GM23338 (cell line): ENCODE results near the gene SLC39A11. TPM values are rescaled to one million over a fixed set of nuclear protein-coding genes. Genes with fewer than 3 reads are reported as not detected.

Experiments used
- ATAC-seq: fragments of 200-7000 bp; cut with Tn5 transposase; 3 replicates; pipeline ENCODE4 v1.9.1; 2020
- DNase-seq: peaks from one replicate; pipeline ENCODE4 v3.0.0-alpha.2; 2015; ENCODE audit warnings: low spot score
- H2AFZ ChIP-seq: fragments of 200-600 bp; sonication (generic); 2 replicates; pipeline ENCODE4 v1.8.0; 2016; ENCODE audit warnings: antibody characterized with exemption, mild to moderate bottlenecking, moderate library complexity
- H3F3A ChIP-seq: fragments of 200-600 bp; sonication (generic); replicated peaks from 2 replicates; pipeline ENCODE4 v1.8.0; 2017; ENCODE audit warnings: antibody characterized with exemption, mixed run types, low read depth
- H3K27ac ChIP-seq: fragments of 200-600 bp; sonication (generic); 2 replicates; pipeline ENCODE4 v1.6.1; 2016; ENCODE audit warnings: low read depth
- H3K27me3 ChIP-seq: fragments of 200-600 bp; sonication (generic); 2 replicates; pipeline ENCODE4 v1.8.0; 2016; ENCODE audit warnings: mild to moderate bottlenecking, mixed run types, moderate library complexity; ENCODE audit not compliant: insufficient read depth
- H3K36me3 ChIP-seq: fragments of 200-600 bp; sonication (generic); 2 replicates; pipeline ENCODE4 v1.8.0; 2016; ENCODE audit warnings: mild to moderate bottlenecking; ENCODE audit not compliant: insufficient read depth
- H3K4me1 ChIP-seq: fragments of 200-600 bp; sonication (generic); 2 replicates; pipeline ENCODE4 v1.8.0; 2016; ENCODE audit warnings: mild to moderate bottlenecking, moderate library complexity; ENCODE audit not compliant: insufficient read depth
- H3K4me2 ChIP-seq: fragments of 200-600 bp; sonication (generic); 2 replicates; pipeline ENCODE4 v1.7.1; 2017; ENCODE audit warnings: mixed run types
- H3K4me3 ChIP-seq: fragments of 200-600 bp; sonication (generic); 2 replicates; pipeline ENCODE4 v1.6.1; 2016; ENCODE audit warnings: mixed run types
- H3K79me2 ChIP-seq: fragments of 200-600 bp; sonication (generic); replicated peaks from 2 replicates; pipeline ENCODE4 v1.8.0; 2017; ENCODE audit warnings: mild to moderate bottlenecking; ENCODE audit not compliant: insufficient read depth
- H3K9me2 ChIP-seq: fragments of 200-600 bp; sonication (generic); 2 replicates; pipeline ENCODE4 v1.8.0; 2017; ENCODE audit not compliant: insufficient read depth
- H4K20me1 ChIP-seq: fragments of 200-600 bp; sonication (generic); replicated peaks from 2 replicates; pipeline ENCODE4 v1.8.0; 2017; ENCODE audit warnings: mild to moderate bottlenecking; ENCODE audit not compliant: insufficient read depth
- H3K27ac Mint-ChIP-seq: 2 replicates; pipeline ENCODE4 v1.8.0; 2020; ENCODE audit warnings: inconsistent platforms, mild to moderate bottlenecking, moderate library complexity, mixed read lengths
- H3K27me3 Mint-ChIP-seq: 3 replicates; pipeline ENCODE4 v1.8.0; 2022; ENCODE audit warnings: low read depth, mild to moderate bottlenecking, moderate library complexity, mixed read lengths, inconsistent platforms; ENCODE audit not compliant: insufficient read depth, poor library complexity
- H3K36me3 Mint-ChIP-seq: 3 replicates; pipeline ENCODE4 v1.8.0; 2021; ENCODE audit warnings: low read depth, mild to moderate bottlenecking, inconsistent platforms, moderate library complexity, mixed read lengths
- H3K4me1 Mint-ChIP-seq: 3 replicates; pipeline ENCODE4 v1.8.0; 2020; ENCODE audit warnings: mild to moderate bottlenecking, inconsistent platforms, mixed read lengths
- H3K4me3 Mint-ChIP-seq: 3 replicates; pipeline ENCODE4 v1.8.0; 2021; ENCODE audit warnings: moderate library complexity, mild to moderate bottlenecking, inconsistent platforms, mixed read lengths
- H3K9me3 Mint-ChIP-seq: 3 replicates; pipeline ENCODE4 v1.8.0; 2020; ENCODE audit warnings: moderate library complexity, mild to moderate bottlenecking, inconsistent platforms, mixed read lengths
- CREB1 ChIP-seq: fragments of 250-450 bp; sonication (Bioruptor Pico); IDR thresholded peaks from 2 replicates; pipeline ENCODE4 v1.5.0; 2020; ENCODE audit warnings: low read depth, mild to moderate bottlenecking, moderate library complexity
- EZH2 ChIP-seq: fragments of 200-600 bp; sonication (generic); IDR thresholded peaks from one replicate; pipeline ENCODE4 v1.8.0; 2017; ENCODE audit warnings: antibody characterized with exemption, mild to moderate bottlenecking, low read depth; ENCODE audit not compliant: unreplicated experiment
- EZH2phosphoT487 ChIP-seq: fragments of 200-600 bp; sonication (generic); IDR thresholded peaks from one replicate; pipeline ENCODE4 v1.8.1; 2018; ENCODE audit warnings: antibody characterized with exemption; ENCODE audit not compliant: unreplicated experiment
- JUNB ChIP-seq: IDR thresholded peaks from one replicate; pipeline ENCODE4 v1.6.1; 2016; ENCODE audit warnings: antibody characterized with exemption; ENCODE audit not compliant: unreplicated experiment
- NANOG ChIP-seq: IDR thresholded peaks from 2 replicates; pipeline ENCODE4 v1.6.1; 2016; ENCODE audit warnings: antibody characterized with exemption, borderline replicate concordance
- POLR2AphosphoS5 ChIP-seq: IDR thresholded peaks from 2 replicates; pipeline ENCODE4 v1.6.1; 2016; ENCODE audit warnings: antibody characterized with exemption, low read depth
- STAT1 ChIP-seq: IDR thresholded peaks from one replicate; pipeline ENCODE4 v1.6.1; 2016; ENCODE audit warnings: antibody characterized with exemption; ENCODE audit not compliant: unreplicated experiment
- ZNF114 ChIP-seq: fragments of 250-450 bp; sonication (Bioruptor Pico); IDR thresholded peaks from 2 replicates; pipeline ENCODE4 v1.5.0; 2020; ENCODE audit warnings: mild to moderate bottlenecking, moderate library complexity
- ZNF331 ChIP-seq: fragments of 250-450 bp; sonication (Bioruptor Pico); IDR thresholded peaks from 2 replicates; pipeline ENCODE4 v1.5.0; 2020; ENCODE audit warnings: low read depth, mild to moderate bottlenecking, moderate library complexity
- polyA plus RNA-seq: library from polyadenylated mRNA; unstranded; fragments of >200 nt; fragmentation: Nextera tagmentation; extraction: Ambion mirVana; gene quantifications from 2 replicates; pipeline ENCODE4 v1.2.1, GENCODE V29; 2016
- total RNA-seq: library from RNA; depleted of rRNA; stranded (reverse); fragments of >200 nt; shearing (Covaris generic); gene quantifications from 2 replicates; pipeline ENCODE4 v1.2.3, GENCODE V29; 2014
- TF ChIP-seq, protein P1 (sequence below): IDR thresholded peaks from 2 replicates; pipeline ENCODE4 v1.6.1; 2016; ENCODE audit warnings: antibody characterized with exemption
- TF ChIP-seq, protein P2 (sequence below): fragments of 250-450 bp; sonication (Bioruptor Pico); IDR thresholded peaks from 2 replicates; pipeline ENCODE4 v1.5.0; 2020; ENCODE audit warnings: mild to moderate bottlenecking, moderate library complexity
- TF ChIP-seq, protein P3 (sequence below), 2 experiments: fragments of 200-600 bp in 1 of 2; sonication (generic) in 1 of 2; conservative IDR thresholded peaks; 2 replicates each; pipeline versions ENCODE4 v1.5.1 to v1.6.1; 2016 to 2017; ENCODE audit warnings: antibody characterized with exemption in 2 of 2, low read depth in 2 of 2, mild to moderate bottlenecking in 2 of 2, moderate library complexity in 1 of 2
- TF ChIP-seq, protein P4 (sequence below): IDR thresholded peaks from one replicate; pipeline ENCODE4 v1.6.1; 2018; ENCODE audit warnings: antibody characterized with exemption; ENCODE audit not compliant: unreplicated experiment

Gene SLC39A11
- total and polyA plus RNA-seq, 2 experiments from 2014 or later = 10.8 to 18.1 TPM

DNA sequence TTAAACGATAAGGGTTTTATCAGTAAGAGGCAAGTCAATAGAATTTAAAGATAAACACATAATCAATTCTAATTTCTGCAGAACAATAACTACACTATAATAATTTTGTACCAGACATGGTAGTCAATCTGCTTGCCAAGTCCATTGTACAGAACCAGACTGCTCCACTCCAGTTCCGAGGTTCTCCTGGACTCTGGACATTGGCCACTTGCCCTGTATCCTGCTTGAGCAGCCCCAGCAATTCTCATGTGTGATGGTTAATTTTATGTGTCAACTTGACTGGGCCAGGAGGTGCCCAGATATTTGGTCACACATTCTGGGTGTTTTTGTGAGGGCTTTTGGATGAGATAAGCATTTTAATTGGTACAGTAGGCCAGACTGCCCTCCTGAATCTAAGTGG lies 384.6 kb downstream of the SLC39A11 start:
- H3K9me3 Mint-ChIP-seq = peaks cover 12% of the 10 kb centered on the region
- no peak overlapping the region for H3K4me2 ChIP-seq
- H2AFZ ChIP-seq = no peak overlapping the region
- H3K27me3 Mint-ChIP-seq = peaks cover 2% of the 10 kb centered on the region
- no peak overlapping the region for H3K27ac ChIP-seq
- peaks cover 4% of the 10 kb centered on the region; the same call in 2 of the 3 replicates for H3K36me3 Mint-ChIP-seq
- ATAC-seq (no peak), DNase-seq (no peak)
- H3K4me1 ChIP-seq = no peaks in the 10 kb centered on the region
- peaks cover 8% of the 10 kb centered on the region; the same call in 1 of the 2 replicates for H3K9me2 ChIP-seq
- no peaks in the 10 kb centered on the region for H3K27me3 ChIP-seq
- no peak overlapping the region for H3K27ac Mint-ChIP-seq
- H3K4me3 ChIP-seq = no peak overlapping the region
- no peaks in the 10 kb centered on the region for H3K79me2 ChIP-seq
- H3K4me1 Mint-ChIP-seq = no peaks in the 10 kb centered on the region
- H4K20me1 ChIP-seq = no peaks in the 10 kb centered on the region
- H3K36me3 ChIP-seq = no peaks in the 10 kb centered on the region
- H3F3A ChIP-seq = no peaks in the 10 kb centered on the region
- no peak overlapping the region for H3K4me3 Mint-ChIP-seq
- TF ChIP-seq, protein P1, sequence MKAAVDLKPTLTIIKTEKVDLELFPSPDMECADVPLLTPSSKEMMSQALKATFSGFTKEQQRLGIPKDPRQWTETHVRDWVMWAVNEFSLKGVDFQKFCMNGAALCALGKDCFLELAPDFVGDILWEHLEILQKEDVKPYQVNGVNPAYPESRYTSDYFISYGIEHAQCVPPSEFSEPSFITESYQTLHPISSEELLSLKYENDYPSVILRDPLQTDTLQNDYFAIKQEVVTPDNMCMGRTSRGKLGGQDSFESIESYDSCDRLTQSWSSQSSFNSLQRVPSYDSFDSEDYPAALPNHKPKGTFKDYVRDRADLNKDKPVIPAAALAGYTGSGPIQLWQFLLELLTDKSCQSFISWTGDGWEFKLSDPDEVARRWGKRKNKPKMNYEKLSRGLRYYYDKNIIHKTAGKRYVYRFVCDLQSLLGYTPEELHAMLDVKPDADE = no peak
- no peak for TF ChIP-seq POLR2AphosphoS5
- no peak for TF ChIP-seq ZNF331
- TF ChIP-seq EZH2phosphoT487 = no peak
- no peak for TF ChIP-seq JUNB
- TF ChIP-seq, protein P2, sequence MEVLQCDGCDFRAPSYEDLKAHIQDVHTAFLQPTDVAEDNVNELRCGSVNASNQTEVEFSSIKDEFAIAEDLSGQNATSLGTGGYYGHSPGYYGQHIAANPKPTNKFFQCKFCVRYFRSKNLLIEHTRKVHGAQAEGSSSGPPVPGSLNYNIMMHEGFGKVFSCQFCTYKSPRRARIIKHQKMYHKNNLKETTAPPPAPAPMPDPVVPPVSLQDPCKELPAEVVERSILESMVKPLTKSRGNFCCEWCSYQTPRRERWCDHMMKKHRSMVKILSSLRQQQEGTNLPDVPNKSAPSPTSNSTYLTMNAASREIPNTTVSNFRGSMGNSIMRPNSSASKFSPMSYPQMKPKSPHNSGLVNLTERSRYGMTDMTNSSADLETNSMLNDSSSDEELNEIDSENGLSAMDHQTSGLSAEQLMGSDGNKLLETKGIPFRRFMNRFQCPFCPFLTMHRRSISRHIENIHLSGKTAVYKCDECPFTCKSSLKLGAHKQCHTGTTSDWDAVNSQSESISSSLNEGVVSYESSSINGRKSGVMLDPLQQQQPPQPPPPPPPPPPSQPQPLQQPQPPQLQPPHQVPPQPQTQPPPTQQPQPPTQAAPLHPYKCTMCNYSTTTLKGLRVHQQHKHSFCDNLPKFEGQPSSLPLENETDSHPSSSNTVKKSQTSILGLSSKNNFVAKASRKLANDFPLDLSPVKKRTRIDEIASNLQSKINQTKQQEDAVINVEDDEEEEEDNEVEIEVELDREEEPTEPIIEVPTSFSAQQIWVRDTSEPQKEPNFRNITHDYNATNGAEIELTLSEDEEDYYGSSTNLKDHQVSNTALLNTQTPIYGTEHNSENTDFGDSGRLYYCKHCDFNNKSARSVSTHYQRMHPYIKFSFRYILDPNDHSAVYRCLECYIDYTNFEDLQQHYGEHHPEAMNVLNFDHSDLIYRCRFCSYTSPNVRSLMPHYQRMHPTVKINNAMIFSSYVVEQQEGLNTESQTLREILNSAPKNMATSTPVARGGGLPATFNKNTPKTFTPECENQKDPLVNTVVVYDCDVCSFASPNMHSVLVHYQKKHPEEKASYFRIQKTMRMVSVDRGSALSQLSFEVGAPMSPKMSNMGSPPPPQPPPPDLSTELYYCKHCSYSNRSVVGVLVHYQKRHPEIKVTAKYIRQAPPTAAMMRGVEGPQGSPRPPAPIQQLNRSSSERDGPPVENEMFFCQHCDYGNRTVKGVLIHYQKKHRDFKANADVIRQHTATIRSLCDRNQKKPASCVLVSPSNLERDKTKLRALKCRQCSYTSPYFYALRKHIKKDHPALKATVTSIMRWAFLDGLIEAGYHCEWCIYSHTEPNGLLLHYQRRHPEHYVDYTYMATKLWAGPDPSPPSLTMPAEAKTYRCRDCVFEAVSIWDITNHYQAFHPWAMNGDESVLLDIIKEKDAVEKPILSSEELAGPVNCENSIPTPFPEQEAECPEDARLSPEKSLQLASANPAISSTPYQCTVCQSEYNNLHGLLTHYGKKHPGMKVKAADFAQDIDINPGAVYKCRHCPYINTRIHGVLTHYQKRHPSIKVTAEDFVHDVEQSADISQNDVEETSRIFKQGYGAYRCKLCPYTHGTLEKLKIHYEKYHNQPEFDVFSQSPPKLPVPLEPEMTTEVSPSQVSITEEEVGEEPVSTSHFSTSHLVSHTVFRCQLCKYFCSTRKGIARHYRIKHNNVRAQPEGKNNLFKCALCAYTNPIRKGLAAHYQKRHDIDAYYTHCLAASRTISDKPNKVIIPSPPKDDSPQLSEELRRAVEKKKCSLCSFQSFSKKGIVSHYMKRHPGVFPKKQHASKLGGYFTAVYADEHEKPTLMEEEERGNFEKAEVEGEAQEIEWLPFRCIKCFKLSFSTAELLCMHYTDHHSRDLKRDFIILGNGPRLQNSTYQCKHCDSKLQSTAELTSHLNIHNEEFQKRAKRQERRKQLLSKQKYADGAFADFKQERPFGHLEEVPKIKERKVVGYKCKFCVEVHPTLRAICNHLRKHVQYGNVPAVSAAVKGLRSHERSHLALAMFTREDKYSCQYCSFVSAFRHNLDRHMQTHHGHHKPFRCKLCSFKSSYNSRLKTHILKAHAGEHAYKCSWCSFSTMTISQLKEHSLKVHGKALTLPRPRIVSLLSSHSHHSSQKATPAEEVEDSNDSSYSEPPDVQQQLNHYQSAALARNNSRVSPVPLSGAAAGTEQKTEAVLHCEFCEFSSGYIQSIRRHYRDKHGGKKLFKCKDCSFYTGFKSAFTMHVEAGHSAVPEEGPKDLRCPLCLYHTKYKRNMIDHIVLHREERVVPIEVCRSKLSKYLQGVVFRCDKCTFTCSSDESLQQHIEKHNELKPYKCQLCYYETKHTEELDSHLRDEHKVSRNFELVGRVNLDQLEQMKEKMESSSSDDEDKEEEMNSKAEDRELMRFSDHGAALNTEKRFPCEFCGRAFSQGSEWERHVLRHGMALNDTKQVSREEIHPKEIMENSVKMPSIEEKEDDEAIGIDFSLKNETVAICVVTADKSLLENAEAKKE (CRISPR knock-in tag) = no peak
- no peak for TF ChIP-seq STAT1
- no peak for TF ChIP-seq EZH2
- TF ChIP-seq, protein P3, sequence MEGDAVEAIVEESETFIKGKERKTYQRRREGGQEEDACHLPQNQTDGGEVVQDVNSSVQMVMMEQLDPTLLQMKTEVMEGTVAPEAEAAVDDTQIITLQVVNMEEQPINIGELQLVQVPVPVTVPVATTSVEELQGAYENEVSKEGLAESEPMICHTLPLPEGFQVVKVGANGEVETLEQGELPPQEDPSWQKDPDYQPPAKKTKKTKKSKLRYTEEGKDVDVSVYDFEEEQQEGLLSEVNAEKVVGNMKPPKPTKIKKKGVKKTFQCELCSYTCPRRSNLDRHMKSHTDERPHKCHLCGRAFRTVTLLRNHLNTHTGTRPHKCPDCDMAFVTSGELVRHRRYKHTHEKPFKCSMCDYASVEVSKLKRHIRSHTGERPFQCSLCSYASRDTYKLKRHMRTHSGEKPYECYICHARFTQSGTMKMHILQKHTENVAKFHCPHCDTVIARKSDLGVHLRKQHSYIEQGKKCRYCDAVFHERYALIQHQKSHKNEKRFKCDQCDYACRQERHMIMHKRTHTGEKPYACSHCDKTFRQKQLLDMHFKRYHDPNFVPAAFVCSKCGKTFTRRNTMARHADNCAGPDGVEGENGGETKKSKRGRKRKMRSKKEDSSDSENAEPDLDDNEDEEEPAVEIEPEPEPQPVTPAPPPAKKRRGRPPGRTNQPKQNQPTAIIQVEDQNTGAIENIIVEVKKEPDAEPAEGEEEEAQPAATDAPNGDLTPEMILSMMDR (conservative IDR thresholded peaks at IDR 0.05; ENCODE audit: low read depth in 2 of 2) = no peak
- TF ChIP-seq, protein P4, sequence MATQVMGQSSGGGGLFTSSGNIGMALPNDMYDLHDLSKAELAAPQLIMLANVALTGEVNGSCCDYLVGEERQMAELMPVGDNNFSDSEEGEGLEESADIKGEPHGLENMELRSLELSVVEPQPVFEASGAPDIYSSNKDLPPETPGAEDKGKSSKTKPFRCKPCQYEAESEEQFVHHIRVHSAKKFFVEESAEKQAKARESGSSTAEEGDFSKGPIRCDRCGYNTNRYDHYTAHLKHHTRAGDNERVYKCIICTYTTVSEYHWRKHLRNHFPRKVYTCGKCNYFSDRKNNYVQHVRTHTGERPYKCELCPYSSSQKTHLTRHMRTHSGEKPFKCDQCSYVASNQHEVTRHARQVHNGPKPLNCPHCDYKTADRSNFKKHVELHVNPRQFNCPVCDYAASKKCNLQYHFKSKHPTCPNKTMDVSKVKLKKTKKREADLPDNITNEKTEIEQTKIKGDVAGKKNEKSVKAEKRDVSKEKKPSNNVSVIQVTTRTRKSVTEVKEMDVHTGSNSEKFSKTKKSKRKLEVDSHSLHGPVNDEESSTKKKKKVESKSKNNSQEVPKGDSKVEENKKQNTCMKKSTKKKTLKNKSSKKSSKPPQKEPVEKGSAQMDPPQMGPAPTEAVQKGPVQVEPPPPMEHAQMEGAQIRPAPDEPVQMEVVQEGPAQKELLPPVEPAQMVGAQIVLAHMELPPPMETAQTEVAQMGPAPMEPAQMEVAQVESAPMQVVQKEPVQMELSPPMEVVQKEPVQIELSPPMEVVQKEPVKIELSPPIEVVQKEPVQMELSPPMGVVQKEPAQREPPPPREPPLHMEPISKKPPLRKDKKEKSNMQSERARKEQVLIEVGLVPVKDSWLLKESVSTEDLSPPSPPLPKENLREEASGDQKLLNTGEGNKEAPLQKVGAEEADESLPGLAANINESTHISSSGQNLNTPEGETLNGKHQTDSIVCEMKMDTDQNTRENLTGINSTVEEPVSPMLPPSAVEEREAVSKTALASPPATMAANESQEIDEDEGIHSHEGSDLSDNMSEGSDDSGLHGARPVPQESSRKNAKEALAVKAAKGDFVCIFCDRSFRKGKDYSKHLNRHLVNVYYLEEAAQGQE = no peak
- TF ChIP-seq NANOG = no peak
- no peak for TF ChIP-seq CREB1 (CRISPR knock-in tag)
- TF ChIP-seq ZNF114 (CRISPR knock-in tag) = no peak
